Measurements from ENCODE around the gene KIAA0753. TPM values are rescaled to one million over a fixed set of nuclear protein-coding genes. Genes with fewer than 3 reads are reported as not detected.

Gene KIAA0753
- polyA plus RNA-seq, 1 of the 3 experiments (the other 2 are of a cell fraction), result 7.2 TPM

GRCh38 chr17:6569370-6570285 lies 70.9 kb downstream of the KIAA0753 start:
- Histone ChIP-seq H3K9me3 (no peaks in the 10 kb centered on the region), H3K9me2 (no peaks in the 10 kb centered on the region), H3K4me3 (ENCODE audit: low read depth in 2 of 2, low read length in 1 of 2) (no peak overlapping the region), H3F3A (replicated peaks; ENCODE audit: insufficient read depth) (no peaks in the 10 kb centered on the region), H2AFZ (ENCODE audit: low read depth) (no peak overlapping the region), H3K9ac (no peak overlapping the region), H3K79me2 (ENCODE audit: insufficient read depth) (no peaks in the 10 kb centered on the region), H3K27ac (ENCODE audit: low read depth in 2 of 2, low read length in 1 of 2) (no peak overlapping the region), H3K27me3 (ENCODE audit: insufficient read depth) (no peaks in the 10 kb centered on the region), H3K36me3 (replicated peaks in 1 of 2; ENCODE audit: control insufficient read depth in 1 of 2, insufficient read depth in 2 of 2, low read length in 1 of 2) (peaks cover 0 to 4% of the 10 kb centered on the region in 2 experiments), H4K20me1 (ENCODE audit: insufficient read depth) (no peaks in the 10 kb centered on the region), H3K4me1 (ENCODE audit: control insufficient read depth in 1 of 2, insufficient read depth in 2 of 2, low read depth in 1 of 2, low read length in 1 of 2) (peaks cover 0 to under 1% of the 10 kb centered on the region in 2 experiments; a peak in 1 of 4 replicates), H3K4me2 (no peak overlapping the region)
- ChIA-PET POLR2A (no interaction called here), CTCF (no interaction called here)
- DNase-seq, result no peak
- TF ChIP-seq EZH2phosphoT487 (IDR thresholded peaks at IDR 0.05; ENCODE audit: borderline replicate concordance, low read depth), result no peak
- no peak for TF ChIP-seq SMC3 (IDR thresholded peaks at IDR 0.05; ENCODE audit: low read depth, low read length)
- TF ChIP-seq USF2 (IDR thresholded peaks at IDR 0.05; ENCODE audit: borderline replicate concordance, low read depth, low read length), result no peak
- no peak for TF ChIP-seq RCOR1 (IDR thresholded peaks at IDR 0.05; ENCODE audit: low read length)
- TF ChIP-seq GATA2 (CRISPR knock-in tag; IDR thresholded peaks at IDR 0.05), result no peak
- no peak for TF ChIP-seq CTCF (IDR thresholded peaks at IDR 0.05)
- TF ChIP-seq EP300 (IDR thresholded peaks at IDR 0.05; ENCODE audit: borderline replicate concordance in 1 of 2, low read depth in 1 of 2, low read length in 1 of 2), result no peak
- no peak for TF ChIP-seq CHD2 (IDR thresholded peaks at IDR 0.05; ENCODE audit: low read length, partially characterized antibody)
- 91% methylated on average over 8 of the region's 10 CpGs for WGBS (ENCODE audit: low lambda C conversion rate)

GRCh38 chr17:6568184-6568758 lies 72.2 kb downstream of the KIAA0753 start:
- Histone ChIP-seq H2AFZ (ENCODE audit: low read depth) (no peak overlapping the region), H3K36me3 (replicated peaks in 1 of 2; ENCODE audit: control insufficient read depth in 1 of 2, insufficient read depth in 2 of 2, low read length in 1 of 2) (peaks cover 0 to 4% of the 10 kb centered on the region in 2 experiments), H3K9me3 (no peaks in the 10 kb centered on the region), H3K27ac (ENCODE audit: low read depth in 2 of 2, low read length in 1 of 2) (no peak overlapping the region), H3K4me1 (ENCODE audit: control insufficient read depth in 1 of 2, insufficient read depth in 2 of 2, low read depth in 1 of 2, low read length in 1 of 2) (no peaks in the 10 kb centered on the region; a peak in 1 of 4 replicates), H3K9ac (no peak overlapping the region), H4K20me1 (ENCODE audit: insufficient read depth) (no peaks in the 10 kb centered on the region), H3K4me2 (no peak overlapping the region), H3K27me3 (ENCODE audit: insufficient read depth) (no peaks in the 10 kb centered on the region), H3F3A (replicated peaks; ENCODE audit: insufficient read depth) (no peaks in the 10 kb centered on the region), H3K9me2 (no peaks in the 10 kb centered on the region), H3K79me2 (ENCODE audit: insufficient read depth) (no peaks in the 10 kb centered on the region), H3K4me3 (ENCODE audit: low read depth in 2 of 2, low read length in 1 of 2) (no peak overlapping the region)
- ChIA-PET CTCF (interaction anchor here (1.0 kb wide), 1 partner anchor 42 kb away, joined by 3 read pairs; no protein-coding TSS in a partner anchor), POLR2A (no interaction called here)
- 99% methylated on average over 11 of the region's 12 CpGs for WGBS (ENCODE audit: low lambda C conversion rate)
- no peak for DNase-seq
- TF ChIP-seq CHD2 (IDR thresholded peaks at IDR 0.05; ENCODE audit: low read length, partially characterized antibody) (no peak), POLR2AphosphoS5 (IDR thresholded peaks at IDR 0.05; ENCODE audit: low read depth, low read length) (no peak), SIN3A (IDR thresholded peaks at IDR 0.05; ENCODE audit: borderline replicate concordance, low read depth, low read length) (no peak), RXRA (IDR thresholded peaks at IDR 0.05; ENCODE audit: borderline replicate concordance, low read depth) (no peak), TEAD4 (IDR thresholded peaks at IDR 0.05; ENCODE audit: borderline replicate concordance, insufficient read depth) (no peak), MXI1 (IDR thresholded peaks at IDR 0.05; ENCODE audit: low read depth, low read length) (no peak), ZBTB33 (IDR thresholded peaks at IDR 0.05; ENCODE audit: borderline replicate concordance, low read depth) (no peak), NFIC (IDR thresholded peaks at IDR 0.05; ENCODE audit: borderline replicate concordance) (no peak), MAX (IDR thresholded peaks at IDR 0.05; ENCODE audit: low read depth) (no peak), PBX3 (IDR thresholded peaks at IDR 0.05) (no peak), USF1 (IDR thresholded peaks at IDR 0.05; ENCODE audit: borderline replicate concordance, low read depth) (no peak), RCOR1 (IDR thresholded peaks at IDR 0.05; ENCODE audit: low read length) (no peak)

Data from SK-N-SH (cell line).